GM15510 (cell line): ENCODE measurements around the gene DRAXIN.

Source experiments
- POLR2A ChIP-seq: IDR thresholded peaks from 3 replicates; pipeline ENCODE4 v1.6.1; 2011; ENCODE audit warnings: borderline replicate concordance; ENCODE audit not compliant: insufficient read length; ENCODE audit errors: extremely low read depth

DRAXIN gene

GRCh38 chr1:11654137-11654938 is 37.2 kb upstream of the DRAXIN start, which contains the start of the genes FBXO2 and FBXO44:
Gene FBXO2, minus strand, starts transcription at chr1:11654429. Its CDS starts 89 bp downstream, at chr1:11654340.
Gene FBXO44, plus strand, starts transcription at chr1:11654877. Its CDS starts 959 bp downstream, at chr1:11655836.
- TF ChIP-seq POLR2A = peak; percentile 17

- TF ChIP-seq POLR2A = no peak
These were observed 36.3 kb upstream of the DRAXIN start for GRCh38 chr1:11654939-11655808.

- TF ChIP-seq POLR2A = no peak
These were observed 33.9 kb upstream of the DRAXIN start for GRCh38 chr1:11657654-11658053.

GRCh38 chr1:11658542-11658941 is 33.0 kb upstream of the DRAXIN start:
- TF ChIP-seq POLR2A = no peak

- no peak for TF ChIP-seq POLR2A
These were observed 31.8 kb upstream of the DRAXIN start for GRCh38 chr1:11659748-11660147.

- TF ChIP-seq POLR2A = no peak
These were observed 30.4 kb upstream of the DRAXIN start for GRCh38 chr1:11661103-11661502.

GRCh38 chr1:11664336-11665065 is 27.0 kb upstream of the DRAXIN start:
- peak; percentile 40 for TF ChIP-seq POLR2A

GRCh38 chr1:11668516-11668915 is 23.0 kb upstream of the DRAXIN start:
- TF ChIP-seq POLR2A = no peak

GRCh38 chr1:11670747-11671146 is 20.8 kb upstream of the DRAXIN start:
- TF ChIP-seq POLR2A = no peak

GRCh38 chr1:11671205-11671543 is 20.3 kb upstream of the DRAXIN start:
- no peak for TF ChIP-seq POLR2A

GRCh38 chr1:11671544-11672286 is 19.8 kb upstream of the DRAXIN start:
- TF ChIP-seq POLR2A = no peak

GRCh38 chr1:11673089-11673769 is 18.3 kb upstream of the DRAXIN start:
- no peak for TF ChIP-seq POLR2A

- no peak for TF ChIP-seq POLR2A
These were observed 17.0 kb upstream of the DRAXIN start for GRCh38 chr1:11674488-11674887.

- no peak for TF ChIP-seq POLR2A
These were observed 16.2 kb upstream of the DRAXIN start for GRCh38 chr1:11675325-11675724.
